Measurements from ENCODE around the gene TDRD1. TPM values are rescaled to one million over a fixed set of nuclear protein-coding genes. Genes with fewer than 3 reads are reported as not detected.

The TDRD1 gene
- polyA plus RNA-seq, 1 donor from 2014 or later: not detected

DNA sequence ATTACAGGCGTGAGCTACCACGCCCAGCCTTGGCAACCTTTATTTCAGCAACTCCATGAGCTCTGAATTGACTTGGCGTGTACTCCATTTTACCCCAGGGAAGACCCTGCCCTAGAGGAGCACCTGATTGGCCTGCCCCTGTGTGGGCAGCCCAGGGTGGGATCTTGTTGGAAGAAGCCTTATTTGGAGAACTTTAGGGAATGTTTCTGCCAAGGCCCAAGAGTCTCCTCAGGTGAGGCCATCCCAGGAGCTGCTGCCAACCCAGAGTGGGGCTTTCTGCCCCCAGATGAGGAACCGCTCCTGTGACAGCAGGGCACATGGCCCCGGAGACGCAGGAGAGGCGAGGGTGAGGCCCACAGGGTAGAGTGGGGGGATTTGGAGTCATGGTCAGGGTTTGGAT is 101.9 kb downstream of the TDRD1 start:
- H3K9me3 ChIP-seq (ENCODE audit: low read length): no peaks in the 10 kb centered on the region

GRCh38 chr10:114281461-114281860 is 102.3 kb downstream of the TDRD1 start:
- no peak for TF ChIP-seq CTCF (IDR thresholded peaks at IDR 0.05; ENCODE audit: poor library complexity, severe bottlenecking)
- no peak for TF ChIP-seq TAF1 (IDR thresholded peaks at IDR 0.05; ENCODE audit: low read depth)
- no peak for TF ChIP-seq MXI1 (conservative IDR thresholded peaks at IDR 0.05; ENCODE audit: poor library complexity, severe bottlenecking)
- no peak for TF ChIP-seq SMC3 (conservative IDR thresholded peaks at IDR 0.05; ENCODE audit: poor library complexity)
- TF ChIP-seq RAD21 (conservative IDR thresholded peaks at IDR 0.05): no peak
- TF ChIP-seq POLR2AphosphoS5 (IDR thresholded peaks at IDR 0.05): no peak
- no peak overlapping the region for H2AFZ ChIP-seq (ENCODE audit: low read depth, low read length)
- H3K27me3 ChIP-seq (ENCODE audit: insufficient read depth, low read depth, low read length): no peaks in the 10 kb centered on the region
- no peak overlapping the region for H3K27ac ChIP-seq (ENCODE audit: low read length)
- no peaks in the 10 kb centered on the region for H3K79me2 ChIP-seq (replicated peaks; ENCODE audit: insufficient read depth, low read length)
- H3K9ac ChIP-seq (ENCODE audit: low read length): no peak overlapping the region
- H3F3A ChIP-seq (ENCODE audit: insufficient read depth, low read length, poor library complexity, severe bottlenecking): no peaks in the 10 kb centered on the region
- H3K9me2 ChIP-seq (ENCODE audit: insufficient read depth, low read length): no peaks in the 10 kb centered on the region
- no peaks in the 10 kb centered on the region for H4K20me1 ChIP-seq (ENCODE audit: insufficient read depth)
- H3K4me3 ChIP-seq (ENCODE audit: low read length): no peak overlapping the region
- H3K9me3 ChIP-seq (ENCODE audit: low read length): no peaks in the 10 kb centered on the region
- no peaks in the 10 kb centered on the region for H3K36me3 ChIP-seq (ENCODE audit: insufficient read depth, low read length)
- H3K4me2 ChIP-seq (ENCODE audit: low read length): no peak overlapping the region

More for the DNA sequence above, 101.9 kb downstream of the TDRD1 start:
- Histone ChIP-seq H3K9ac (ENCODE audit: low read length) (no peak overlapping the region), H3K27ac (ENCODE audit: low read length) (no peak overlapping the region), H3K36me3 (ENCODE audit: insufficient read depth, low read length) (no peaks in the 10 kb centered on the region), H3K4me2 (ENCODE audit: low read length) (no peak overlapping the region), H3F3A (ENCODE audit: insufficient read depth, low read length, poor library complexity, severe bottlenecking) (no peaks in the 10 kb centered on the region), H2AFZ (ENCODE audit: low read depth, low read length) (no peak overlapping the region), H4K20me1 (ENCODE audit: insufficient read depth) (no peaks in the 10 kb centered on the region), H3K79me2 (replicated peaks; ENCODE audit: insufficient read depth, low read length) (no peaks in the 10 kb centered on the region), H3K27me3 (ENCODE audit: insufficient read depth, low read depth, low read length) (no peaks in the 10 kb centered on the region), H3K4me3 (ENCODE audit: low read length) (no peak overlapping the region), H3K9me2 (ENCODE audit: insufficient read depth, low read length) (no peaks in the 10 kb centered on the region)
- TF ChIP-seq TAF1 (IDR thresholded peaks at IDR 0.05; ENCODE audit: low read depth): no peak
- no peak for TF ChIP-seq SMC3 (conservative IDR thresholded peaks at IDR 0.05; ENCODE audit: poor library complexity)
- no peak for TF ChIP-seq RAD21 (conservative IDR thresholded peaks at IDR 0.05)
- TF ChIP-seq POLR2AphosphoS5 (IDR thresholded peaks at IDR 0.05): no peak
- TF ChIP-seq EP300 (conservative IDR thresholded peaks at IDR 0.05; ENCODE audit: poor library complexity, severe bottlenecking): no peak
- no peak for TF ChIP-seq EZH2 (IDR thresholded peaks at IDR 0.05; ENCODE audit: borderline replicate concordance, insufficient read depth, low read length, poor library complexity, severe bottlenecking)
- TF ChIP-seq, protein P1, sequence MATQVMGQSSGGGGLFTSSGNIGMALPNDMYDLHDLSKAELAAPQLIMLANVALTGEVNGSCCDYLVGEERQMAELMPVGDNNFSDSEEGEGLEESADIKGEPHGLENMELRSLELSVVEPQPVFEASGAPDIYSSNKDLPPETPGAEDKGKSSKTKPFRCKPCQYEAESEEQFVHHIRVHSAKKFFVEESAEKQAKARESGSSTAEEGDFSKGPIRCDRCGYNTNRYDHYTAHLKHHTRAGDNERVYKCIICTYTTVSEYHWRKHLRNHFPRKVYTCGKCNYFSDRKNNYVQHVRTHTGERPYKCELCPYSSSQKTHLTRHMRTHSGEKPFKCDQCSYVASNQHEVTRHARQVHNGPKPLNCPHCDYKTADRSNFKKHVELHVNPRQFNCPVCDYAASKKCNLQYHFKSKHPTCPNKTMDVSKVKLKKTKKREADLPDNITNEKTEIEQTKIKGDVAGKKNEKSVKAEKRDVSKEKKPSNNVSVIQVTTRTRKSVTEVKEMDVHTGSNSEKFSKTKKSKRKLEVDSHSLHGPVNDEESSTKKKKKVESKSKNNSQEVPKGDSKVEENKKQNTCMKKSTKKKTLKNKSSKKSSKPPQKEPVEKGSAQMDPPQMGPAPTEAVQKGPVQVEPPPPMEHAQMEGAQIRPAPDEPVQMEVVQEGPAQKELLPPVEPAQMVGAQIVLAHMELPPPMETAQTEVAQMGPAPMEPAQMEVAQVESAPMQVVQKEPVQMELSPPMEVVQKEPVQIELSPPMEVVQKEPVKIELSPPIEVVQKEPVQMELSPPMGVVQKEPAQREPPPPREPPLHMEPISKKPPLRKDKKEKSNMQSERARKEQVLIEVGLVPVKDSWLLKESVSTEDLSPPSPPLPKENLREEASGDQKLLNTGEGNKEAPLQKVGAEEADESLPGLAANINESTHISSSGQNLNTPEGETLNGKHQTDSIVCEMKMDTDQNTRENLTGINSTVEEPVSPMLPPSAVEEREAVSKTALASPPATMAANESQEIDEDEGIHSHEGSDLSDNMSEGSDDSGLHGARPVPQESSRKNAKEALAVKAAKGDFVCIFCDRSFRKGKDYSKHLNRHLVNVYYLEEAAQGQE (IDR thresholded peaks at IDR 0.05; ENCODE audit: borderline replicate concordance): no peak

Small RNA genes lying within 50 kb of the gene (small RNA-seq; reads per million reads assigned to genes)
- 0 reads per million in 3 experiments for gene RF02277

Other genes with a start within 250 kb of the TDRD1 start
- gene ADRB1, start 135.5 kb upstream of the TDRD1 start, polyA plus RNA-seq: not detected in 2 replicates
- gene CCDC186, start 5.2 kb upstream of the TDRD1 start, polyA plus RNA-seq: 18.6 and 24.2 TPM in 2 replicates
- not detected in 2 replicates for gene VWA2, start 59.9 kb downstream of the TDRD1 start, polyA plus RNA-seq
- 0.88 and 1.2 TPM in 2 replicates for gene AFAP1L2, start 225.1 kb downstream of the TDRD1 start, polyA plus RNA-seq